Duodenal mucosa (tissue), 2 donors: ENCODE data around the gene C17orf75.
"Not testable (repeated sequence)": the region's sequence is repeated elsewhere in the genome, so short reads cannot be mapped to it uniquely, and the experiment has no call there.

Source experiments
- H3K27ac ChIP-seq: one replicate; pipeline ENCODE4 v1.7.0; 2013; ENCODE audit warnings: low read depth, low read length
- H3K27me3 ChIP-seq, 2 donors: one replicate each; pipeline ENCODE4 v1.7.0; 2013; ENCODE audit warnings: low read length in 2 of 2, control low read depth in 1 of 2; ENCODE audit not compliant: insufficient read depth in 2 of 2, control insufficient read depth in 1 of 2
- H3K36me3 ChIP-seq, 2 donors: one replicate each; pipeline ENCODE4 v1.7.0; 2013; ENCODE audit warnings: low read length in 2 of 2, control low read depth in 1 of 2; ENCODE audit not compliant: insufficient read depth in 2 of 2, control insufficient read depth in 1 of 2
- H3K4me1 ChIP-seq, 2 donors: one replicate each; pipeline ENCODE4 v1.7.0; 2013; ENCODE audit warnings: low read length in 2 of 2, control low read depth in 1 of 2; ENCODE audit not compliant: insufficient read depth in 2 of 2, control insufficient read depth in 1 of 2
- H3K4me3 ChIP-seq, 2 donors: one replicate each; pipeline ENCODE4 v1.7.0; 2013; ENCODE audit warnings: low read length in 2 of 2, low read depth in 1 of 2
- H3K9ac ChIP-seq, 2 donors: one replicate each; pipeline ENCODE4 v1.7.0; 2013; ENCODE audit warnings: low read length in 2 of 2, low read depth in 1 of 2
- H3K9me3 ChIP-seq, 2 donors: one replicate each; pipeline ENCODE4 v1.7.0; 2013; ENCODE audit warnings: low read length in 2 of 2, control low read depth in 1 of 2; ENCODE audit not compliant: control insufficient read depth in 1 of 2

C17orf75 gene

GRCh38 chr17:32323811-32324491, 18.0 kb downstream of the C17orf75 start:
- Histone ChIP-seq H3K4me1 (peaks cover 0 to 10% of the 10 kb centered on the region in 2 donors), H3K27me3 (no peaks in the 10 kb centered on the region), H3K9ac (peak overlapping the region; percentile 28 to 38), H3K4me3 (peak overlapping the region; percentile 27 to 56), H3K9me3 (no peaks in the 10 kb centered on the region), H3K27ac (no peak overlapping the region), H3K36me3 (no peaks in the 10 kb centered on the region)

GRCh38 chr17:32323046-32323445, 18.9 kb downstream of the C17orf75 start:
- Histone ChIP-seq H3K9ac (no peak overlapping the region), H3K36me3 (no peaks in the 10 kb centered on the region), H3K4me1 (peaks cover 0 to 10% of the 10 kb centered on the region in 2 donors), H3K4me3 (no peak overlapping the region), H3K9me3 (no peaks in the 10 kb centered on the region), H3K27ac (no peak overlapping the region), H3K27me3 (peaks cover 0 to 5% of the 10 kb centered on the region in 2 donors)

GRCh38 chr17:32320847-32321246, 21.1 kb downstream of the C17orf75 start:
- no peaks in the 10 kb centered on the region for H3K9me3 ChIP-seq
- H3K4me1 ChIP-seq, result peaks cover 0 to 10% of the 10 kb centered on the region in 2 donors
- peaks cover 0 to 5% of the 10 kb centered on the region in 2 donors for H3K27me3 ChIP-seq
- H3K27ac ChIP-seq, result no peak overlapping the region
- no peak overlapping the region for H3K9ac ChIP-seq
- no peak overlapping the region for H3K4me3 ChIP-seq
- no peaks in the 10 kb centered on the region for H3K36me3 ChIP-seq

- not testable (repeated sequence) for H3K27me3 ChIP-seq, H3K9me3 ChIP-seq, H3K36me3 ChIP-seq, H3K4me3 ChIP-seq, H3K27ac ChIP-seq, H3K9ac ChIP-seq
- H3K4me1 ChIP-seq, result peaks cover 0 to 10% of the 10 kb centered on the region in 2 donors
Observed at GRCh38 chr17:32320080-32320479, 21.9 kb downstream of the C17orf75 start.

- H3K27ac ChIP-seq, result no peak overlapping the region
- H3K9ac ChIP-seq, result no peak overlapping the region
- no peaks in the 10 kb centered on the region for H3K36me3 ChIP-seq
- peaks cover 0 to 5% of the 10 kb centered on the region in 2 donors for H3K27me3 ChIP-seq
- H3K4me3 ChIP-seq, result peak overlapping the region in 1 of 2 donors; percentile 54
- no peaks in the 10 kb centered on the region for H3K9me3 ChIP-seq
- H3K4me1 ChIP-seq, result peaks cover 0 to 10% of the 10 kb centered on the region in 2 donors
Observed at GRCh38 chr17:32319548-32319905, 22.4 kb downstream of the C17orf75 start.

- no peak overlapping the region for H3K4me3 ChIP-seq
- no peak overlapping the region for H3K9ac ChIP-seq
- peaks cover 0 to 5% of the 10 kb centered on the region in 2 donors for H3K27me3 ChIP-seq
- no peak overlapping the region for H3K27ac ChIP-seq
- H3K36me3 ChIP-seq, result no peaks in the 10 kb centered on the region
- no peaks in the 10 kb centered on the region for H3K4me1 ChIP-seq
- no peaks in the 10 kb centered on the region for H3K9me3 ChIP-seq
Observed at GRCh38 chr17:32318071-32318470, 23.9 kb downstream of the C17orf75 start.

- Histone ChIP-seq H3K27ac (no peak overlapping the region), H3K9ac (no peak overlapping the region), H3K36me3 (no peaks in the 10 kb centered on the region), H3K4me3 (no peak overlapping the region), H3K4me1 (no peaks in the 10 kb centered on the region), H3K9me3 (no peaks in the 10 kb centered on the region), H3K27me3 (peaks cover 0 to 5% of the 10 kb centered on the region in 2 donors)
Observed at GRCh38 chr17:32317353-32317752, 24.6 kb downstream of the C17orf75 start.

- H3K9me3 ChIP-seq, H3K4me1 ChIP-seq, H3K27me3 ChIP-seq, H3K36me3 ChIP-seq, H3K4me3 ChIP-seq, H3K27ac ChIP-seq, H3K9ac ChIP-seq: not testable (repeated sequence)
Observed at GRCh38 chr17:32316653-32317052, 25.3 kb downstream of the C17orf75 start.

- H3K9ac ChIP-seq, result no peak overlapping the region
- H3K4me3 ChIP-seq, result no peak overlapping the region
- H3K4me1 ChIP-seq, result no peaks in the 10 kb centered on the region
Observed at GRCh38 chr17:32315171-32315570, 26.8 kb downstream of the C17orf75 start.

GRCh38 chr17:32314636-32315035, 27.3 kb downstream of the C17orf75 start:
- no peaks in the 10 kb centered on the region for H3K9me3 ChIP-seq
- H3K9ac ChIP-seq, result no peak overlapping the region
- H3K4me3 ChIP-seq, result no peak overlapping the region
- no peaks in the 10 kb centered on the region for H3K36me3 ChIP-seq
- peaks cover 0 to 5% of the 10 kb centered on the region in 2 donors for H3K27me3 ChIP-seq
- H3K4me1 ChIP-seq, result no peaks in the 10 kb centered on the region
- no peak overlapping the region for H3K27ac ChIP-seq

More at GRCh38 chr17:32315171-32315570, 26.8 kb downstream of the C17orf75 start:
- no peak overlapping the region for H3K27ac ChIP-seq
- H3K27me3 ChIP-seq, result peaks cover 0 to 5% of the 10 kb centered on the region in 2 donors
- H3K9me3 ChIP-seq, result no peaks in the 10 kb centered on the region
- H3K36me3 ChIP-seq, result no peaks in the 10 kb centered on the region
